Measurements from ENCODE around the gene RPAP2. TPM values are rescaled to one million over a fixed set of nuclear protein-coding genes. Genes with fewer than 3 reads are reported as not detected.
"Not testable (repeated sequence)": the region's sequence is repeated elsewhere in the genome, so short reads cannot be mapped to it uniquely, and the experiment has no call there.

The RPAP2 gene
- total RNA-seq, 1 experiment from 2014 or later: 38.1 TPM

GRCh38 chr1:92317836-92318493 is 19.1 kb downstream of the RPAP2 start:
- in situ Hi-C loops (cut with HindIII; ENCODE audit: low sequenced_read_pairs): no loop called here

DNA sequence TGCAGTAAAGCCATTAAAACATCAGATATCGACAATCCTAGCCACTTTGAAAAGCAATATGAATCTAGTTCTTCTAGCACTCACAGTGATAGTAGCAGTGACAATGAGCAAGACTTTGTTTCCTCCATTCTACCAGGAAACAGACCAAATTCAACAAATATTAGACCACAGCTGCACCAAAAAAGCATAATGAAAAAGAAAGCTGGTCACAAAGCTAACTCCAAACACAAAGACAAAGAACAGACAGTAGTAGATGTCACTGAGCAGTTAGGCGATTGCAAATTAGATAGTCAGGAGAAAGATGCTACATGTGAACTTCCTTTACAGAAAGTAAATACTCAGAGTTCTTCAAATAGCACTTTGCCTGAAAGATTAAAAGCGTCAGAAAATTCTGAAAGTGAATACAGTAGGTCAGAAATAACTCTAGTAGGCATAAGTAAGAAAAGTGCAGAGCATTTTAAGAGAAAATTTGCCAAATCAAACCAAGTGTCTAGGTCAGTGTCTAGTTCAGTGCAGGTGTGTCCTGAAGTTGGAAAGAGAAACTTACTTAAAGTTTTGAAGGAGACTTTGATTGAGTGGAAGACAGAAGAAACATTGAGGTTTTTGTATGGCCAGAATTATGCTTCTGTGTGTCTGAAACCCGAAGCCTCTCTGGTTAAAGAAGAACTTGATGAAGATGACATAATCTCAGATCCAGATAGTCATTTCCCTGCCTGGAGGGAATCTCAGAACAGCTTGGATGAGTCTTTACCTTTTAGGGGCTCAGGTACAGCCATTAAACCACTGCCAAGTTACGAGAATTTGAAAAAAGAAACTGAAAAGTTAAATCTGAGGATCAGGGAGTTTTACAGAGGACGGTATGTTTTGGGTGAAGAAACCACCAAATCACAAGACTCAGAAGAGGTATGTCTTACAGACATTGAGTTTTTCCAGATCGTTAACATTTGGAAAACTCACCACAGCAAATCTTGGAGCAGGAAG is 24.9 kb downstream of the RPAP2 start:
- in situ Hi-C loops (cut with HindIII; ENCODE audit: low sequenced_read_pairs): no loop called here
- no peak for DNase-seq (ENCODE audit: low spot score)

More at GRCh38 chr1:92317836-92318493, 19.1 kb downstream of the RPAP2 start:
- no peak for DNase-seq (ENCODE audit: low spot score)

GRCh38 chr1:92324784-92325183 is 25.9 kb downstream of the RPAP2 start:
- in situ Hi-C loops (cut with HindIII; ENCODE audit: low sequenced_read_pairs): no loop called here
- no peak for DNase-seq (ENCODE audit: low spot score)

DNA sequence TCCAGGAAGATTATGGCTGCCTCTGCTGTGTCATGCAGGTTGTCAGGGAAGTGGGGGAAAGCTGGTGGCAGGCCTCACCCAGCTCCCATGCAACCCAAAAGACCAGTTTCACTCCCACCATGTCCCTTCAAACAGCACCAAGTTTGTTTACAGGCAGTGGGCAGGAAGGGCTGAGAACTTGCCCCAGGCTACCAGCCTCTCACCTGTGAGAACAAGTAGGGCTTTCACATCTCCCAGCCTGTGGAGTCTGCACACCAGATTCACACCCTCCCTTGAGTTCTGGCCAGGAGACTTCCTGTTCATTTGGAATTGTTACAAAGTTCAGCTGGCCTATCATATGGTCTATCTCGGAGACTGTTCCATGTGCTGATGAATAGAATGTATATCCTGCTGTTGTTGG is 27.8 kb downstream of the RPAP2 start:
- in situ Hi-C loops (cut with HindIII; ENCODE audit: low sequenced_read_pairs): no loop called here
- no peak for DNase-seq (ENCODE audit: low spot score)

DNA sequence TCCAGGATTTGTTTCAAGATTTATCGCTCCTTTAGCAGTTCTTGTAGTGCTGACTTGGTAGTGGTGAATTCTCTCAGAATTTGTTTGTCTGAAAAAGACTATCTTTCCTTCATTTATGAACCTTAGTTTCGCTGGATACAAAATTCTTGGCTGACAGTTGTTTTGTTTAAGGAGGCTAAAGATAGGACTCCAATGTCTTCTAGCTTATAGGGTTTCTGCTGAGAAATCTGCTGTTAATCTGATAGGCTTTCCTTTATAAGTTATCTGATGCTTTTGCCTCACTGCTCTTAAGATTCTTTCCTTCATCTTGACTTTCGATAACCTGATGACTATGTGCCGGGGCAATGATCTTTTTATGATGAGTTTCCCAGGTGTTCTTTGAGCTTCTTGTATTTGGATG is 28.9 kb downstream of the RPAP2 start:
- no peak for DNase-seq (ENCODE audit: low spot score)
- in situ Hi-C loops (cut with HindIII; ENCODE audit: low sequenced_read_pairs): no loop called here

- in situ Hi-C loops (cut with HindIII; ENCODE audit: low sequenced_read_pairs): no loop called here
- DNase-seq (ENCODE audit: low spot score): no peak
These were observed 30.7 kb downstream of the RPAP2 start for GRCh38 chr1:92329347-92330129.

GRCh38 chr1:92333668-92334067 is 34.8 kb downstream of the RPAP2 start:
- in situ Hi-C loops (cut with HindIII; ENCODE audit: low sequenced_read_pairs): no loop called here
- no peak for DNase-seq (ENCODE audit: low spot score)

DNA sequence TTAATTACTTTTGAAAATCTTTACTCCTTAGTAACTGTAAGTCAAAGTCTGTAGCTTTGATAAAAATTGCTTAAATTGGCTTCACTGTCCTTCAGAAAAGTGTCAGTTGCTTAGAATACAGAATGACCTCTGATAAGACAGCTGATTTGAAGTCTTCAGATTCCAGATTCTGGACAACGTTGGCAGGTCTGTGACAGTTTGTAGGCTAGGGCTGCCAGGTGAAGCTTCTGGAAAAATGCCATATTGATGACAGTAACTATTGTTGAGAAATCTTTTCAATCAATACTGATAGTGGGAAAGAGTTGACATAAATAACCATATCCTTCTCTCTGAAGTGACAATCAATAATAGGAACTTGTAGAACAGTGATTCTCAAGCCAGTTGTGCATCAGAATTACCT is 41.3 kb downstream of the RPAP2 start:
- peak; percentile 12 for DNase-seq (ENCODE audit: low spot score)
- in situ Hi-C loops (cut with HindIII; ENCODE audit: low sequenced_read_pairs): no loop called here

GRCh38 chr1:92342401-92342800 is 43.5 kb downstream of the RPAP2 start:
- DNase-seq (ENCODE audit: low spot score): peak; percentile 89
- in situ Hi-C loops (cut with HindIII; ENCODE audit: low sequenced_read_pairs): no loop called here

- in situ Hi-C loops (cut with HindIII; ENCODE audit: low sequenced_read_pairs): no loop called here
- DNase-seq (ENCODE audit: low spot score): no peak
These were observed 44.2 kb downstream of the RPAP2 start for GRCh38 chr1:92343061-92343460.

DNA sequence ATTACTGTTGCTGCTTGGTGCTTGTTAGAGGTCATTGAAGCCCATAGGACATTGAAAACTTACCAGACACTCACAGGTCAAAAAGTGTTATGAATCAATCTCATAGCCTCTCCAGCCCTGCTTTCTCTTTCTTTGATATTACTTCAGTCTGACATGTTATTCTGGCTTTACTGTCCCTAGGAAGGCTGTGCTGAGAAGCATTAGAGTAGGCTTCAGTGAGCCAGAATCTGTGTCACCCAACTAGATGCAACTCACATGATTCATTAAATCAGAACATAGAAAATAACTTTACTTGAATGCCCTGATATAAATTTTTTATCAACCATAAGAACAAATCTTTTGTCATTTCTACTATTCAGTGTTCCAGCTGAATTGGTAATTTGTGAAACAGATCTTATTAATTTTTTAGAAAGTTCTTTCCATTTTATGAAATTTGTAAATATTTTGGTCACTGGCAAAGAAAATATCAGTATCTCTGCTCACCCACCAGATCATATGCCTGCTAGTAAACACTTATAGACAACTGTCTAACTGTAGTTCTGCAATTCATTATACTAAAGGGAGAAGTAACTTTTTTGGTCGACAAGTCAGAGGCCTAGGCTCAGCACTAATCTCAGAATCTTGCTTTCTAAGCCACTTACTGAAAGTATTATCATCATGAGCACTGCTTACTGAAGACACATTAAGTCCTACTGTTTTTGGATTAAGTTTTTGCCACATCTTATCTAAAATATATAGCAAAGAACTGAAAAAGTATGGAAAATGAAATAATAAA is 48.2 kb downstream of the RPAP2 start:
- in situ Hi-C loops (cut with HindIII; ENCODE audit: low sequenced_read_pairs): no loop called here
- DNase-seq (ENCODE audit: low spot score): peak; percentile 7

DNA sequence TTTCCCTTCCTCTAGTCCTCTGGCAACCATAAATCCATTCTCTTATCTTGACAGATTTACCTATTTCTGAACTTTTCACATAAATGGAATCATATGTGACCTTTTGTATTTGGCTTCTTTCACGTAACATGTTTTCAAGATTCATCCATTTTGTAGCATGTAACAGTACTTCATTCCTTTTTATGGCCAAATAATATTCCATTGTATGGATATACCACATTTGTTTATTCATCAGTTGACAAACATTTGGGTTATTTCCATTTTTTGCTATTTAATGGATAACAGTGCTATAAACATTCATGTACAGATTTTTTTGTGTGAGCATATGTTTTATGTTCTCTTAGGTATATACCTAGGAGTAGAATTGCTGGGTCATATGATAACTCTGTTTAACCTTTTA is 54.0 kb downstream of the RPAP2 start:
- no peak for DNase-seq (ENCODE audit: low spot score)
- in situ Hi-C loops (cut with HindIII; ENCODE audit: low sequenced_read_pairs): no loop called here

- DNase-seq (ENCODE audit: low spot score): no peak
- in situ Hi-C loops (cut with HindIII; ENCODE audit: low sequenced_read_pairs): no loop called here
These were observed 55.4 kb downstream of the RPAP2 start for GRCh38 chr1:92354259-92354658.

DNA sequence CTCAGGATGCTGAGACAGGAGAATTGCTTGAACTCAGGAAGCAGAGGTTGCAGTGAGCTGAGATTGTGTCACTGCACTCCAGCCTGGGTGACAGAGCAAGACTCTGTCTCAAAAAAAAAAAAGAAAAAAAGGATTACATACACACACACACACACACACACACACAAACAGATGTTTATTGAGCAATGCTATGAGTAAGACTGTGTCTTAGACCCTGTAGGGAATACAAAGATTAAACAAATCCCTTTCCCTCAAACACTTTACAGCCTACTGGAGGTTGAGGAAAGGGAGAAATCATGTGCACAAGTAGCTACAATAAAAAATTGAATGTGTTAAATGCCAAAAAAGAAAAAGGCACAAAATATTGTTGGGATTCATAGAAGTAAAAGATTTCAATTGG is 58.1 kb downstream of the RPAP2 start:
- in situ Hi-C loops (cut with HindIII; ENCODE audit: low sequenced_read_pairs): no loop called here
- no peak for DNase-seq (ENCODE audit: low spot score)

DNA sequence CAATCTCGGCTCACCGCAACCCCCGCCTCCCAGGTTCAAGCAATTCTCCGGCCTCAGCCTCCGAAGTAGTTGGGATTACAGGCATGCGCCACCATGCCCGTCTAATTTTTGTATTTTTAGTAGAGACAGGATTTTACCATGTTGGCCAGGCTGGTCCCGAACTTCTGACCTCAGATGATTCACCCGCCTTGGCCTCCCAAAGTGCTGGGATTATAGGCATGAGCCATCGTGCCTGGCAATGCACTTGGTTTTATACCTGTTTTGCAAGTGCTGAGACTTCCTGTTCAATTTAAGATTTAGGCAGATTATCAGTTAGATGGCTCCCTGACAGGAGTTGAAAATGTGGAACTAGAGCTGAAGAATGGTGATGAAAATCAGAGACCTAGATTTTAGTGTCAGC is 60.5 kb downstream of the RPAP2 start:
- DNase-seq (ENCODE audit: low spot score); in situ Hi-C loops (cut with HindIII; ENCODE audit: low sequenced_read_pairs): not testable (repeated sequence)

DNA sequence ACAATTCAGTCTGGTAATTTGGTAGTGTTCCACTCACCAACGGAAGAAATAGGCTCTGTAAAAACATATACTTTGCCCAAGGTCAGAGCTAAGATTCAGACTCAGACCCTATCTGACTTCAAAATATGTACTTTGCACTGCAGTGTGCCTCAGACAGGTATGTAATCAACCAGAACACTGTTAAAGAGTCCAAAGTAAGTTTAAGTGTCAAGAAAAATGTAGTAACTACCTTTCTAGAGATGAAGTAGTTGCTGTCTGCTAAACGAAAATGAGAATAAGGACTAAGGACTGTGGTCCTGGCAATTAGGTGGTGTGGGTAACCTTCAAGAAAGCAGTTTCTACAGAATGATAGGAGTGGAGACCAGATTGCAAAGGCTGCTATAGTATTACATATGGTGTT is 61.1 kb downstream of the RPAP2 start:
- DNase-seq (ENCODE audit: low spot score): no peak
- in situ Hi-C loops (cut with HindIII; ENCODE audit: low sequenced_read_pairs): no loop called here

GRCh38 chr1:92362970-92363369 is 64.1 kb downstream of the RPAP2 start:
- in situ Hi-C loops (cut with HindIII; ENCODE audit: low sequenced_read_pairs): no loop called here
- no peak for DNase-seq (ENCODE audit: low spot score)

GRCh38 chr1:92363401-92363800 is 64.5 kb downstream of the RPAP2 start:
- in situ Hi-C loops (cut with HindIII; ENCODE audit: low sequenced_read_pairs): no loop called here

More at GRCh38 chr1:92363401-92363800, 64.5 kb downstream of the RPAP2 start:
- no peak for DNase-seq (ENCODE audit: low spot score)

Data from G401 (cell line).